GM19193 (cell line): ENCODE data around the gene PRUNE1.

ENCODE experiments used
- POLR2A ChIP-seq: IDR thresholded peaks from 4 replicates; pipeline ENCODE4 v1.6.1; 2011; ENCODE audit not compliant: insufficient read depth, insufficient read length; ENCODE audit errors: extremely low read depth

The PRUNE1 gene

DNA sequence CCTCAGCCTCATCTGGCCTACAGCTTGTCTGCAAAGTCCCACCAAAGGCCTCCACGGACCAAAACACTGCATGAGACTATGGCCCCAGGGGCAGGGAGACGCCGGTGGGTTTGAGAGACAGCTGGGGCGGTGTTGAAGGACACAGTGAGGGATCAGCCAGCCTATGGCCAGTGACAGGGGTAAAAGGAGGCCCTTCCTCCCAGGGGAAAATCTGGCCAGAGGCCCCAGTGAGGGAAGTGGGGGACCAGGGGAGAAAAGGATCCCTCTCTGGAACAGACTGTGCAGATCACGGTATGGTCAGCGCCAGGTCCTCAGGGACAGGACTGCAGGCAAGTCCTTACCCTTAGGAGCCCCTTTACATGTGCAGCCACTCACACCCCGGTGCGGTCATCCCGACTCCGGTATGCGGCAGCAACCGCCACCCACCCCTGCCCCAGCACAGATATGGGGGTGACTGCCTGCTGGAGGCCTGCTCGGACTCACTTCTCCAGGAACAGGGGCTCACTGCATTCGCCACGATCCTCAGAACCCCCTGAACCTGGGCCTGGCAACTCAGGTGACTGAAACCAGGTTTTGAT lies 34.9 kb upstream of the PRUNE1 start:
- no peak for TF ChIP-seq POLR2A

- no peak for TF ChIP-seq POLR2A
Measured at GRCh38 chr1:150973836-150974579, 34.2 kb upstream of the PRUNE1 start.

DNA sequence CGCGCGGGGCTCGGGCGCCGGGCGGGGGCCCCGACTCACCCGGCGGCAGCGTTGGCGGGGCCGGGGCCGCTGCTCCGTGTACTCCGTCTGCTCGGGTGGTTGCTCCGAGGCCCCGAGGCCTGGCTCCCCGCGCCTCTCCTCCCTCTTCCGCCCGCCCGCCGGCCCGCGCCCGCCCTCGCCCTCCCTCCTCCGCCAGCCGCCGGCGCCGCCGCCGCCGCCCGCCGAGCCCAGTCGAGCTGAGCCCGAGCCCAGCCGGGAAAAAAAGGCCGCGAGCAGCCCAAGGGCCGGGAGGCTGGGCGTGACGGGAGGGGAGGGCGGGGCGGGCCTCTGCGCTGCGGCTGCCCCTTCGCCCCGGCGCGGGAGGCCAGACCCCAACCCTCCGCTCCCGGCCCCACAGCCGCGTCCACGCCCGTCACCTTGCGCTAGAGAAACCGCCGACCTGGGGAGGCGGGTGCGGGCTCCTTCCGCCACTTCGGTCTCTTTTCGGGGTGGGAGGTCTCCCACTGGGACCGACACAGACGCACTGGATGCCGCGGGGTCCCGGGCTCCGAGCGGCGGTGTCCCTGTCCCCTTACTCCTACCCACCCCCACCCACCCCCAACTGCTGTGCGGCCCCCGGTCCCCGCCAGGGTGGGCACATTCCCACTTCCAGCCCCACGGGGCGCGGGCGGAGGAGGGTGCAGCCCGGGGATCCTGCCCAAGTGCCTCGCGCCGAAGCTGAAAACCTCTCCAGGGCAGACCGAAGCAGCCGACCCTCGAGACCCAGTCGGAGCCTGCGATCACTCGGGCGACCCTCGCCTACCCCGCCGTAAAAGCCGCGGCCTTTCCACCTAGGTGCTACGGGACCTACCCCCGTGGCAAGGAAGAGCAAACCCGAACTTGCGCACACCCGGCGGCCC lies 33.4 kb upstream of the PRUNE1 start, which contains the start of gene CERS2:
Gene CERS2, minus strand, starts transcription at position 256 of the 899 bp plus-strand sequence. CDS start 5,745 bp downstream, outside the sequence.
- TF ChIP-seq POLR2A, result no peak

DNA sequence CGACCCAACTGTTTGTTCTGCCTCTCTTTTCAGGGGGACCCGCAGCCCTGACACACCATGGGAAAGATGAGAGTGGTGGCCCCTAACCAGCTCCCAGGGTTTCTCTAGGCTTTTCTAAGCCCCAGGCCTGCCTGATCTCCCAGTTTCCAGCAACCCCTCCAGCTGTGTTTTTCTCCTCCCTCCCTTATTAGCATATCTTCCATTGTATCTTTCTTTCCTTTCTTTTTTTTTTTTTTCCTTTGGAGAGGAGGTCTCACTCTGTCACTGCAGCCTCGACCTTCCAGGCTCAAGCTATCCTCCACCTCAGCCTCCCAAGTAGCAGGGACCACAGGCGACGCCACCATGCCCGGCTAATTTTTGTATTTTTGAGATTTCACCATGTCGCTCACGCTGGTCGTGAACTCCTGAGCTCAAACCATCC lies 31.8 kb upstream of the PRUNE1 start:
- TF ChIP-seq POLR2A, result no peak

- TF ChIP-seq POLR2A, result no peak
Measured at GRCh38 chr1:150976879-150977694, 31.2 kb upstream of the PRUNE1 start.

DNA sequence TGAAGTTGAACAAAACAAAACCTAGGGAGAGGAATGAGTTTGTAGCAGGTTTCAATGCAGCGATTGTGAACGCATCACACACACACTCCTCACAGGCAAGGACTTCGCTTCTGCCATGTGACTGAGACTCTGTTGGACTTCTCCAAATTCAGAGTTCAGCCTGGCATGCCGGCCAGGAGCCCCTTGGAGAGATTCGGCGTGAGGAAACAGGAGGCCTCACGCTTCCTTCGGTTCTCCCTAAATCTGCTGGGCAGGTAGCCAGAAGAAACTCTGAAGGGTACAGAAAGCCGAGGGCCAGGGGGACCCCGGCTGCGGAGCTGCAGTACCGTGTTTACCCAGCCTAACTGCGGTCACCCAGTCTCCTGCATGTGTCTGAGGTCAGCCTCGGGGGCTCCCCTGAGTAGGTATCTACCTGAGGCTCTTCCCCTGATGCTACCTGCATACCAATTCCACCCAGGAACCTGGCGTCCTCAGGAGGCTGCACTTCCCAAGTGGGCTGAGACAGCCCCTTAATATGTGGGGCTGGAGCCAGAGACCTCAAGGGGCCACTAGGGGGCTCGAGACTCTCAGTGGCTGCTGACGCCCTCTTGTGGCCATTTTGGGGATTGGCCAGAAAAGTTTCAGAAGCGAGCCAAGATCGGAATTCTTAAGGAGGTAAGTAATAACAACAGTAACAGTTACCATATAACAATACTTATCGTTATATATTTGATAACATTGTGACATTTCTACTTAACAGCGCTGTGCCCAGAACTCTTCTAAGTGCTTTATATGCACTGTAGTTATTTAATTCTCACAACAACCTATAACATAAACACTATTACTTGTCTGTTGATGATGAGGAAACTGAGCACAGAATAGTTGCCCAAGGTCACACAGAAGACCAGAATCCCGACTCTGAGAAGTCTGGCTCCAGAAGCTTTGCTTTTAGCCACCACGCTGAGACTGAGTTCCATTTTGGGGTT lies 28.9 kb upstream of the PRUNE1 start:
- TF ChIP-seq POLR2A, result no peak

DNA sequence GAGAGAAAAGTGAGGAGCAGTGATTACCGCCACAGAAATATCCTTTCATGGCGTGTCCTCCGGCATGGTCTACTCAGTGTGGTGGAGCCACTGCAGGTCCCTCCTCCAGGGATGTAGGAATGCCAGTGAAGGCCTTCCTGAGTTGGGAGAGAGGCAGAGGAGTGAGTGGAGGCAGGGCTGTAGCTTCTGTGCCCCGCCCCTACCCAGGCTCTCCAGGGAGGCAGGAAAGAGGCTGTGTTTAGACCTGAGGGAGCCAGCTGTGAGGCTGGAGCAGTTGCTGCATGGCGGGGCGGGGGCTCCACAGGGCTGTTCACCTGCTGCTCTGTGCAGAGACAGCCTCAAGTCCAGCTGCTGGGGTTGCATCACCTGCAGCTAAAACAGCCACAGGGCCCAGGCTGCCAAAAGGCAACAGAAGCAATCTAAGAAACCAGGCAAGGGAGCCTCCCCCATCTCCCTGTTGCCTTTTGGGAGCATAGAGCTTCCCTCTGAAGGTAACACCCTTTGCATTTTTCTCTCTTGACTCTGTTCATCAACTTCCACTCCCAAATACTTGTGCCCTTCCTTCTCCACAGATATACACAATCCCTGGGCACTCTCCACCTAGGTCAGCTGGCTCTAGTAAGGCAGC lies 27.0 kb upstream of the PRUNE1 start:
- no peak for TF ChIP-seq POLR2A

- no peak for TF ChIP-seq POLR2A
Measured at GRCh38 chr1:150981805-150982712, 26.2 kb upstream of the PRUNE1 start, which contains the start of gene ANXA9. ANXA9 (plus strand) TSS chr1:150982292; CDS start chr1:150983106, 814 bp downstream.

DNA sequence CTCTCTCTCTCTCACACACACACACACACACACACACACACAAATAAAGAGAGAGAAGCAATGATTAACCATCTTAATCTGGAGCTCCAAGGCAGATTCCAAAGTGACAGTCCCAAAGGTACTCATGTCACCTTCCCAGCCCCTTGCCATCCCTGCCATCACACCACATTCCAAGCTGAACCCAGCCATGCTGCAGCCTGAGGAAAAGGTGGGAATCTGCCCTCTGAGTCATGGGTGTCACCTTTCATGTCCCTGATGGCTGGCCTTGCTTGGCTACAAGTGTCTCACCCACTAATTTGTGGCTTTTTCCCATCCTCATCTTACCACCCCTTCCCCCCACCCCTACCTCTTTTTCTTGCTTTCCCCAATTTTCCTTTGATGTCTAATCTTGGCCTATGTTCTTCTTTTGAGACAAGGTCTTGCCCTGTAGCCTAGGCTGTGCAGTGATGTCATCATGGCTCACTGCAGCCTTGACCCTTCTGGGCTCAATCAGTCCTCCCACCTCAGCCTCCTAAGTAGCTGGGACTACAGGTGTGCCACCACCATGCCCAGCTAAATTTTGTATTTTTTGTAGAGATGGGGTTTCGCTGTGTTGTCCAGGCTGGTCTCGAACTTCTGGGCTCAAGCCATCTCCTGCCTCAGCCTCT lies 22.9 kb upstream of the PRUNE1 start:
- no peak for TF ChIP-seq POLR2A

DNA sequence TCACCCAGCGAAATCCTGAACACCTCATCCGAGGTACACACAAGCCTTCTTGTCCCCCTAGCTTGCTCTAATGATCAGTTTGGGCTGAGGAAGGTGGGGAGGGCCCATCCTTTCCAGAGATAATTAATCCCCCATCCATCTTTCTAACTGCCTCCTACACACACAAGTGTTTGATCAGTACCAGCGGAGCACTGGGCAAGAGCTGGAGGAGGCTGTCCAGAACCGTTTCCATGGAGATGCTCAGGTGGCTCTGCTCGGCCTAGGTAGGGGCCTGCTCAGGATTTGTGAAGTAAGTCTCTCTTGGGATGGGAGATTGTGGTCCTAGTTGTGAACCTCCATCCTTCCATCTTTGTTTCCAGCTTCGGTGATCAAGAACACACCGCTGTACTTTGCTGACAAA lies 20.3 kb upstream of the PRUNE1 start:
- no peak for TF ChIP-seq POLR2A

- TF ChIP-seq POLR2A, result no peak
Measured at GRCh38 chr1:150992626-150993025, 15.6 kb upstream of the PRUNE1 start.
